Loucy (cell line): Measurements from ENCODE around the gene CPAMD8.

Source experiments
- CTCF ChIP-seq: fragments of 200-600 bp; sonication (generic); conservative IDR thresholded peaks from 2 replicates; pipeline ENCODE4 v1.5.1; 2014; ENCODE audit warnings: mild to moderate bottlenecking, antibody characterized with exemption, low read length
- EZH2phosphoT487 ChIP-seq: fragments of 200-600 bp; IDR thresholded peaks from 2 replicates; pipeline ENCODE4 v1.6.1; 2018; ENCODE audit warnings: antibody characterized with exemption, mild to moderate bottlenecking, moderate library complexity, borderline replicate concordance

DNA sequence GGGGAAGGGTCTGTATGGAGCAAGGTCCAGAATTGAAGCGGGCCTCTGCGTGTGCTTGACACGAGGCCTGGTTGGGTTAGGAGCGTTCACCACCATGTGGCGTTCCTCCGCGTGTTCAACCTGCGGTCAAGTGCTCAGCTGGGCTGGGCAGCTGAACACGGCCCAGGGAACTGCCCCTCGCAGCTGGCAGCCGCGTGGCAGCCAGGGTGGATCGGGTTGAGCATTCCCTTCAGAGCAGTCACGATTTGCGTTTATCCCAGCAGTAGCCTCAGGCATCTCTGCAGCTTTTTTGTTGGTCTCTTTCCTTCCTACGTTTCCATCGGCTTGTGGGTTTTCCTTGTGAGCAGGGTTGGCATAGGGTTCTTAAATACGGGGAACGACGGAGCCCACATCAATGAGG, 166.5 kb downstream of the CPAMD8 start:
- TF ChIP-seq CTCF (no peak), EZH2phosphoT487 (no peak)
